Putamen (tissue), 1 donor: ENCODE measurements around the gene KCND3.

Experiments used
- DNase-seq: peaks from one replicate; pipeline ENCODE4 v3.0.0-alpha.2; 2016; ENCODE audit warnings: low spot score

The KCND3 gene

GRCh38 chr1:111988743-111989453 lies 570 bp downstream of the KCND3 start:
- DNase-seq, result no peak

- DNase-seq, result no peak
Measured at GRCh38 chr1:111988377-111988742, 1.1 kb downstream of the KCND3 start.

- no peak for DNase-seq
Measured at GRCh38 chr1:111987502-111987901, 2.0 kb downstream of the KCND3 start.

DNA sequence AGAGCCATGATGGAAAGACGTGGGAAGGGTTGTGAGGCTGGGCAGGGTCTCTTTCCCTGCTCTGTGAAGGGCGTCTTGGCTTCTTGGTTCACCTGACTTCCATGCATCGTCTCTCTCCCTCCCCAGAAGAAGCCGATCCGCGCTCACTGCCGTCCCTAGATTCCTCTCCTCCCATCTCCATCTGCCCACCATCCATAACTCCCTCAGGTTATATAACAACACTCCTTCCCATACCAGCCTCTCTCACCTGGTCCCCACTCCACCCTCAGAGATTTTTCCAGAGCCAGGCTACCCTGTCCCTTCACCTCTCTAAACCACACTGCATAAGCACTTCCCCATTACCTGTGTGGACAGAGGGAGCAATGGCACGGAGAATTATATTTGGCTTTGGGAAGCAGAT lies 6.0 kb downstream of the KCND3 start:
- DNase-seq, result no peak

- no peak for DNase-seq
Measured at GRCh38 chr1:111982428-111982827, 7.0 kb downstream of the KCND3 start.

- no peak for DNase-seq
Measured at GRCh38 chr1:111981871-111982270, 7.6 kb downstream of the KCND3 start.

- no peak for DNase-seq
Measured at GRCh38 chr1:111981090-111981489, 8.4 kb downstream of the KCND3 start.

DNA sequence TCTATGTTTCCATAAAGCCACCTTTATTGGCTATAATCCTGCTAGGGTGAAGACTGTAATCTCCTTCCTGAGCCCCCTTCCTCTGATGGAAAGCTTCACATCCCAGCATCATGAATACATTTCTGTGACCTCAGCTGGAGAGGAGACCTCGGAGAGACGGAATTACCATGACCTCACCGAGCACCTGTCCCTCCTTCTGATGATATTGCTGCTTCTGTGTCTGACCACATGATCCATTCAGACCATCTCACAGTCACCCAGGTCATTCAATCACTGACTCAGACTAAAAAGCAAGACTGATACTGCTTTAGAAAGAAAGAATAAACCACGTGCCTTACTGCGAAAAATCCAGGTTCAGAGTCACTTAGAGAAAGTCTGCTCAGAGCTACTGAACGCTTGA lies 8.8 kb downstream of the KCND3 start:
- no peak for DNase-seq

- DNase-seq, result no peak
Measured at GRCh38 chr1:111978695-111979094, 10.8 kb downstream of the KCND3 start.

GRCh38 chr1:111977378-111977777 lies 12.1 kb downstream of the KCND3 start:
- DNase-seq, result no peak

- no peak for DNase-seq
Measured at GRCh38 chr1:111976842-111977241, 12.6 kb downstream of the KCND3 start.

DNA sequence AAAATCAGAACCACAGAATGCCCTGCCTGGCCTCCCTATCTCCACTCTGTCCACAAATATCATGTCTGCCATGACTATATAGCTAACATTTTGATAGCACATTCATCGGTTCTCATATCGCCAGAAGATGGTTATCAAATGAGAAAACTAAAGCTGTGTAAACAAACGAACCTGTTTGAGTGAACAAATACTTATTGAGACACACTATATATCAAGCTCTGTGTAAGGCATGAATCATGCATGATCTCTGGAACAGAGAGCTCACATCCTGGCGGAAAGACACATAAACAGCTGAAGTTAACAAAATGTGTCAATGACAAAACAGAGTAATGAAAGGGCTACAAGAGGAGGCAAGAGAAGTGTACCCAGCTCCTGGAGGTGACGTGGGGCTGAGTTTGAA lies 13.1 kb downstream of the KCND3 start:
- DNase-seq, result no peak

GRCh38 chr1:111973150-111973790 lies 16.2 kb downstream of the KCND3 start:
- no peak for DNase-seq

GRCh38 chr1:111971396-111971795 lies 18.1 kb downstream of the KCND3 start:
- no peak for DNase-seq

- no peak for DNase-seq
Measured at GRCh38 chr1:111968511-111968910, 21.0 kb downstream of the KCND3 start.

DNA sequence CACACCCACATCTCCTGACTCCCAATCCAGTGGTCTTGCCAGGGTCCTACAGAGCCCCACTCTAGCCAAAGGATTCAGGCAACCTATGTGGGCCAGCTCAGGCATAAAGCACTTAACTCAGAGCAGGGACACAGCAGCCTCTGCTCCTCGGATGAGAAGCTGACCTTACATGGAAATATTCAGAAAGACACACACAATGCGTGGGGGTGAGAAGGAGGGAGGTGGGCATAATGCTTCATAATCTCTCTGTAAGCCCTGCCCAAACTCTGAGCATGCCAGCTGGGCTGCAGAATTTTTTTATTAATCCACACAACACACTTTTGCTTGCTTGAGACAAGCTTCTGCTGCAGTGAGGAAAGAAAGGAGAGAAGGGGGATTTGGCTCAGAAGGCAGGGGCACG lies 21.6 kb downstream of the KCND3 start:
- no peak for DNase-seq

GRCh38 chr1:111967067-111967690 lies 22.3 kb downstream of the KCND3 start:
- no peak for DNase-seq

DNA sequence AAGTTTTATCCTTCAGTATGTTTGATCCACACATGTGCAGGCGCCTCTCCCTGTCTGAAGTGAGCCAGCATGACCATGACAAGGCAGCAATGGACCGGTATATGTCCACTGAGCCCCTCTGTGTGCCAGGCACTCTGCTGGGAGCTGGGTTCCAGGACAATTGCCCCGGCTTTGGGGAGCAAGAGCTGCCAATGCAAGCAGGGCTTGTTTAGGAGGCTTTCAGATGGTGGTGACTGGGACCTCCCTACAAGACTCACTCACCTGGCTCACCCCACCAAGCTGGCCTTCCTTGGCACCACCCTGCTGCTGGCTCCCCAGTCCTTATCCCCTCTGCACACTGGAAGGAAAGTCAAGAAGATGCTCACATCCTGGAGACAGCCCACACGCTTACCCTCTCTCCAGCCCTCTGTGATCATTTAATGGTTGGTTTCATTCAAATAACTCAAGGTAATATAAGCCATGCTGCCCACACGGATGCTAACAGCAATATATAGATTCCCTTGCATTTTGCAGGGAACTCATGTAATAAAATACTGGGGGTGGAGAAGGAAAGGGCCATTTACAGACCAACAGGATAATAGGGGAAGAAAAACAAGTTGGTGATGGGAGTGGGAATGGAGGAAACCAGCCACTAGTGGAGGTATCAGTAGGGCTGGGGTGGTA lies 23.6 kb downstream of the KCND3 start:
- DNase-seq, result no peak

DNA sequence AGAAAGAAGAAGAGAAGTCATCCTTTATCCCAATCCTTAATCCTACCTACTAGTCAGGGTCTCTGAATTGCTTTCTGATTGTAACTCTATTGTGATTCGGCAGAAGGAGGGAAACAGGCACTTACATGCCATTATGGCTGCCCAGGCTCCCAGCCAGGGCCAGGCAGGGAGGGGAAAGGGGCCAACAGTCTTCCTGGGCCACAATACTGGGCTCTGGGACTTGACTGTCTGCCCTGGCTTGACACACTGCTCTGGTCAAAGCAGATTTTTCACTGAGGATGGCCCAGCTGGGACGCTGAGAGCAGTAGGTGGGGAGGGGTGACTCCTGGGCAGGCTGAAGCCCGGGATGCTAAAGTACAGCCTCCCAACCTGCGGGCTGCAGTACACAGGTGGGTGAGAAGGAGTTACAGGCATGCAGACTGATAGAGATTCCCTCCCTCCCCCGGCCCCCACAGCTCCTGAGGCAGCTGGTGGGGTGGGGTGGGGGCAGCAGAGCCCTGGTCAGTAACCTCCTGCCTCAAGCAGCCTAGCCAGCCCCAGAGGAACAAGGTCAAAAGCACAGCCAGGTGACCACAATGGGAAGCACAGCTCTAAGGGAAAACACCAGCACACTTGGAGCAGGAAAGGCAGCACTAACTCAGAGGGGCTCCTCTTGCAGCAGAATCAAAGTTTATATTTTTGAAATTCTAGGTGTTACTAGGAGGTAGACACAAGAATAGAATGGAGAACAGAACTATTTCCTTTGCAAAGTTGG lies 25.3 kb downstream of the KCND3 start:
- DNase-seq, result no peak

DNA sequence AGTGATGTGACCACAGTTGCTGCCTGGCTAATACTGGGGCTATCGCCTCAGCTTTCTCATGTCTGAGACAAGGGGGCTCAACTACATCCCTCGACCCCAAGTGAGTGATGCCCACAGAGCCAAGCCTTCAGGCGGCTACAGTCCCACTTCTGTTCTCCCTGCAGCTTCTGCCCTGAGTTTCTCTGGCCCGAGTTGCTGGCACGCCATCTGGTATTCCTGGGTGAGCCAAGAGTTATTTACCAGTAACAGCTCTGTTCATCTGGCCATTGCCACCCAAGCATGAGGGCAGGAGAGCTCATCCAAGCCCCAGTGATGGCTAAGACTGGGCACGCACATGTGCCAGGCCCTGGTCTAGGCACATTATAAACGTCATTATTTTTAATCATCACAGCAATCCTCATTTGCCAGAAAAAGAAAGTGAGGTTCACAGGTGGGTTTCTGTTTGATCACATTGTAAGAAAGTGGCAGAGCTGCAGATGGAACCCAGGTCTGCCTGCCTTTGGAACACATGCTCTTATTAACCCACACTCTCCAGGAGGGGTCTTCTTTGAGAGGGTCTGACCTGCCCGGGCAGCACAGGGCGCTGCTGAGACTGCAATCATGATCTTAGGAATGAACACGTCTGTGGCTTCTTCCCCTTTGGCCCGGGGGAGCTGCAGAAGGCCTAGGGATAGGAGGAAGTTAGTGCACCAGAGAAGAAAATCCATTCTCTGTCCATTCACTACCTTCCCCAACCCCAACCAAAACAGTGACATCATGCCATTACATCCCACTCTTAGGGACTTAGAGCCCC lies 27.5 kb downstream of the KCND3 start:
- no peak for DNase-seq

- no peak for DNase-seq
Measured at GRCh38 chr1:111961016-111961415, 28.5 kb downstream of the KCND3 start.
